ENCODE data around the gene BLVRB. TPM values are rescaled to one million over a fixed set of nuclear protein-coding genes. Genes with fewer than 3 reads are reported as not detected.

Gene BLVRB
- total and polyA plus RNA-seq, 2 donors (not counting 3 experiments of a cell fraction or from before 2014, with no cell fraction given): 30.8 to 113 TPM

- ChIA-PET CTCF (interaction anchor here (0.7 to 4.1 kb wide), 14 partner anchors 9 to 192 kb away, joined by 3 to 37 read pairs (median 5); partner anchors contain the start of genes BLVRB, PRX and SERTAD1), POLR2A (interaction anchor here (1.6 to 2.6 kb wide), 5 partner anchors 9 to 23 kb away, joined by 4 to 15 read pairs (median 13); partner anchors contain the start of genes BLVRB and SERTAD1)
- H3K4me3 ChIP-seq (replicated peaks in 1 of 3; ENCODE audit: insufficient read depth in 1 of 3, low read depth in 1 of 3, low read length in 3 of 3): peak overlapping the region; percentile 4 to 58 (median 29)
- DNase-seq (ENCODE audit: low read depth, low spot score) (no peak), FAIRE-seq (no peak)
- H3K36me3 ChIP-seq (ENCODE audit: control insufficient read depth in 2 of 2, extremely low read depth in 1 of 2, insufficient read depth in 2 of 2, low read length in 2 of 2): peaks cover 9 to 12% of the 10 kb centered on the region in 2 experiments
- peak overlapping the region; percentile 50 for H3K9ac ChIP-seq (replicated peaks; ENCODE audit: extremely low read depth, insufficient read depth, low read length)
- H2AFZ ChIP-seq (ENCODE audit: low read depth, low read length): no peak overlapping the region
- intact Hi-C loops (cut with micrococcal nuclease) (loop anchor here (1.0 to 10.0 kb wide), 6 partner anchors 9 to 362 kb away; partner anchors contain the start of genes AKT2, C19orf47, PLD3 and SERTAD1), dilution Hi-C loops (cut with MboI; ENCODE audit: extremely low pct_ligation_motif_present, low sequenced_read_pairs) (no loop called here)
- no peaks in the 10 kb centered on the region for H3K9me3 ChIP-seq (replicated peaks; ENCODE audit: control insufficient read depth, insufficient read depth, low read length)
- H3K4me2 ChIP-seq (ENCODE audit: insufficient read depth, low read length): peak overlapping the region; percentile 65
- H3K9me1 ChIP-seq (replicated peaks; ENCODE audit: control insufficient read depth, extremely low read depth, insufficient read depth, low read length): no peaks in the 10 kb centered on the region
- H3K4me1 ChIP-seq (ENCODE audit: control insufficient read depth, extremely low read depth, insufficient read depth, low read length): peaks cover 9% of the 10 kb centered on the region
- no peaks in the 10 kb centered on the region for H4K20me1 ChIP-seq (replicated peaks; ENCODE audit: control insufficient read depth, extremely low read depth, insufficient read depth, low read length)
- peaks cover 29% of the 10 kb centered on the region for H3K79me2 ChIP-seq (ENCODE audit: control insufficient read depth, insufficient read depth, low read length)
- no peaks in the 10 kb centered on the region for H3K27me3 ChIP-seq (ENCODE audit: control insufficient read depth in 2 of 2, insufficient read depth in 2 of 2, low read length in 2 of 2)
- peak overlapping the region; percentile 23 for H3K27ac ChIP-seq (ENCODE audit: insufficient read depth, low read depth, low read length)
- TF ChIP-seq POLR2AphosphoS5 (IDR thresholded peaks at IDR 0.05; ENCODE audit: insufficient read depth, low read depth, low read length) (no peak), FOS (IDR thresholded peaks at IDR 0.05; ENCODE audit: borderline replicate concordance, insufficient read depth, low read length) (no peak), CTCF (IDR thresholded peaks at IDR 0.05; ENCODE audit: extremely low read depth in 1 of 2, insufficient read depth in 1 of 2, low read depth in 1 of 2, low read length in 2 of 2) (no peak), GATA2 (IDR thresholded peaks at IDR 0.05; ENCODE audit: insufficient read depth, insufficient read length, low read depth, low read length) (no peak), MAX (IDR thresholded peaks at IDR 0.05; ENCODE audit: insufficient read depth, insufficient read length) (no peak), POLR2A (IDR thresholded peaks at IDR 0.05; ENCODE audit: low read depth, low read length) (no peak), MYC (IDR thresholded peaks at IDR 0.05; ENCODE audit: low read depth, low read length) (no peak), EZH2 (IDR thresholded peaks at IDR 0.05; ENCODE audit: borderline replicate concordance, low read depth, low read length, severe bottlenecking) (no peak), JUN (IDR thresholded peaks at IDR 0.05; ENCODE audit: borderline replicate concordance, insufficient read depth, insufficient read length, low read depth) (no peak)
- TSS peak; percentile 35 for BruUV-seq (replicated peaks)
These were observed 23.0 kb downstream of the BLVRB start for GRCh38 chr19:40442328-40443130.
